Sigmoid colon (tissue), 4 donors: Measurements from ENCODE around the gene SULT1C2.

Source experiments
- CTCF ChIP-seq, 4 experiments: fragments of 450-650 bp in 3 of 4; fragments of 200-600 bp in 1 of 4; IDR thresholded peaks; one replicate each; pipeline ENCODE4 v1.5.1; 2016 to 2019; ENCODE audit warnings: antibody characterized with exemption in 4 of 4, mild to moderate bottlenecking in 3 of 4, moderate library complexity in 2 of 4
- EP300 ChIP-seq, 4 donors: sonication (generic); formaldehyde crosslinking; IDR thresholded peaks; one replicate each; pipeline ENCODE4 v1.6.1; 2017; ENCODE audit warnings: antibody characterized with exemption in 4 of 4
- POLR2A ChIP-seq, 2 donors: fragments of 450-650 bp; IDR thresholded peaks; one replicate each; pipeline ENCODE4 v1.6.1; 2016; ENCODE audit warnings: antibody characterized with exemption in 2 of 2, mild to moderate bottlenecking in 2 of 2, moderate library complexity in 2 of 2

GRCh38 chr2:108309903-108310302 lies 21.2 kb downstream of the SULT1C2 start:
- no peak for TF ChIP-seq EP300 (IDR thresholded peaks at IDR 0.05)
- no peak for TF ChIP-seq CTCF (IDR thresholded peaks at IDR 0.05)
- no peak for TF ChIP-seq POLR2A (IDR thresholded peaks at IDR 0.05)
